GM23248 (cell line): Measurements from ENCODE around the gene CD300LD. TPM values are rescaled to one million over a fixed set of nuclear protein-coding genes. Genes with fewer than 3 reads are reported as not detected.

Experiments used
- DNase-seq: peaks from one replicate; pipeline ENCODE4 v3.0.0-alpha.2; 2015
- H2AFZ ChIP-seq: fragments of 200-600 bp; sonication (generic); 2 replicates; pipeline ENCODE4 v1.6.1; 2016; ENCODE audit warnings: antibody characterized with exemption
- H3F3A ChIP-seq: fragments of 200-600 bp; sonication (generic); 2 replicates; pipeline ENCODE4 v1.6.1; 2016; ENCODE audit warnings: mild to moderate bottlenecking, antibody characterized with exemption, mixed run types; ENCODE audit not compliant: insufficient read depth
- H3K27ac ChIP-seq: fragments of 200-600 bp; sonication (generic); 2 replicates; pipeline ENCODE4 v1.5.1; 2016; ENCODE audit warnings: mild to moderate bottlenecking
- H3K27me3 ChIP-seq: fragments of 200-600 bp; sonication (generic); replicated peaks from 2 replicates; pipeline ENCODE4 v1.6.1; 2016; ENCODE audit warnings: mild to moderate bottlenecking; ENCODE audit not compliant: insufficient read depth
- H3K36me3 ChIP-seq: fragments of 200-600 bp; sonication (generic); 2 replicates; pipeline ENCODE4 v1.6.1; 2016; ENCODE audit warnings: low read depth, mild to moderate bottlenecking
- H3K4me1 ChIP-seq: fragments of 200-600 bp; sonication (generic); 2 replicates; pipeline ENCODE4 v1.6.1; 2016; ENCODE audit warnings: mild to moderate bottlenecking; ENCODE audit not compliant: insufficient read depth
- H3K4me2 ChIP-seq: fragments of 200-600 bp; sonication (generic); one replicate; pipeline ENCODE4 v1.6.1; 2016; ENCODE audit warnings: mild to moderate bottlenecking; ENCODE audit not compliant: unreplicated experiment
- H3K4me3 ChIP-seq: fragments of 200-600 bp; sonication (generic); 2 replicates; pipeline ENCODE4 v1.5.1; 2016; ENCODE audit warnings: mild to moderate bottlenecking
- H3K79me2 ChIP-seq: fragments of 200-600 bp; sonication (generic); 2 replicates; pipeline ENCODE4 v1.6.1; 2016; ENCODE audit warnings: mild to moderate bottlenecking; ENCODE audit not compliant: insufficient read depth
- H3K9ac ChIP-seq: fragments of 200-600 bp; sonication (generic); 2 replicates; pipeline ENCODE4 v1.6.1; 2016; ENCODE audit warnings: mild to moderate bottlenecking
- H3K9me2 ChIP-seq: fragments of 200-600 bp; sonication (generic); 2 replicates; pipeline ENCODE4 v1.6.1; 2016; ENCODE audit warnings: mixed run types, mild to moderate bottlenecking, moderate library complexity; ENCODE audit not compliant: insufficient read depth
- H3K9me3 ChIP-seq: fragments of 200-600 bp; sonication (generic); one replicate; pipeline ENCODE4 v1.6.1; 2017; ENCODE audit warnings: low read depth
- H4K20me1 ChIP-seq: fragments of 200-600 bp; sonication (generic); 2 replicates; pipeline ENCODE4 v1.6.0; 2016; ENCODE audit not compliant: insufficient read depth
- EZH2 ChIP-seq: fragments of 200-600 bp; sonication (generic); IDR thresholded peaks from 2 replicates; pipeline ENCODE4 v1.6.1; 2018; ENCODE audit warnings: antibody characterized with exemption, mild to moderate bottlenecking; ENCODE audit not compliant: insufficient read depth, poor library complexity, severe bottlenecking
- EZH2phosphoT487 ChIP-seq: fragments of 200-600 bp; sonication (generic); IDR thresholded peaks from 2 replicates; pipeline ENCODE4 v1.6.1; 2018; ENCODE audit warnings: antibody characterized with exemption, moderate library complexity, mild to moderate bottlenecking, low read depth; ENCODE audit not compliant: insufficient read depth
- WGBS, 2 experiments: methylation state at CpG; one replicate each; pipeline ENCODE4 v1.1.6; 2015 to 2017; ENCODE audit warnings: low lambda C conversion rate in 2 of 2, low coverage in 1 of 2; ENCODE audit errors: missing lambda C conversion rate in 2 of 2; 5-methylcytosine and 5-hydroxymethylcytosine counted together
- in situ Hi-C: fragments of 300-500 bp; cut with MboI; formaldehyde crosslinking; loops from 2 replicates; pipeline ENCODE4 v1.15.0; 2020
- polyA plus RNA-seq: library from polyadenylated mRNA; unstranded; fragments of >200 nt; fragmentation: Nextera tagmentation; extraction: Ambion mirVana; gene quantifications from 2 replicates; pipeline ENCODE4 v1.2.1, GENCODE V29; 2016
- total RNA-seq: library from RNA; depleted of rRNA; stranded (reverse); fragments of >200 nt; shearing (Covaris generic); gene quantifications from 2 replicates; pipeline ENCODE4 v1.2.3, GENCODE V29; 2014

CD300LD gene
- total and polyA plus RNA-seq, 2 experiments from 2014 or later = not detected

- H2AFZ ChIP-seq = no peak overlapping the region
- in situ Hi-C loops = no loop called here
- no peak overlapping the region for H3K4me2 ChIP-seq
- no peaks in the 10 kb centered on the region for H3K36me3 ChIP-seq
- no peaks in the 10 kb centered on the region for H3K9me2 ChIP-seq
- H3K27me3 ChIP-seq = peaks cover 9% of the 10 kb centered on the region; the same call in 1 of the 2 replicates
- H4K20me1 ChIP-seq = no peaks in the 10 kb centered on the region
- DNase-seq = no peak
- no peaks in the 10 kb centered on the region for H3K9me3 ChIP-seq
- H3F3A ChIP-seq = no peaks in the 10 kb centered on the region
- no peak overlapping the region for H3K4me3 ChIP-seq
- no peak overlapping the region for H3K9ac ChIP-seq
- no peaks in the 10 kb centered on the region for H3K79me2 ChIP-seq
- WGBS, 2 experiments = 63 to 74% methylated on average over 3 to 5 of the region's 5 CpGs
- no peaks in the 10 kb centered on the region for H3K4me1 ChIP-seq
- no peak overlapping the region for H3K27ac ChIP-seq
- TF ChIP-seq EZH2phosphoT487 (no peak), EZH2 (no peak)
Observed at GRCh38 chr17:74542166-74542565, 49.9 kb downstream of the CD300LD start.

- Histone ChIP-seq H3K27ac (no peak overlapping the region), H3K9me3 (no peaks in the 10 kb centered on the region), H3K4me3 (no peak overlapping the region), H3K27me3 (peaks cover 16% of the 10 kb centered on the region; the same call in 1 of the 2 replicates), H3K36me3 (no peaks in the 10 kb centered on the region), H3K4me1 (no peaks in the 10 kb centered on the region), H3K9me2 (no peaks in the 10 kb centered on the region), H2AFZ (no peak overlapping the region), H3K79me2 (no peaks in the 10 kb centered on the region), H3F3A (no peaks in the 10 kb centered on the region), H4K20me1 (no peaks in the 10 kb centered on the region), H3K9ac (no peak overlapping the region), H3K4me2 (no peak overlapping the region)
- WGBS, 2 experiments = 56 to 57% methylated on average over 23 of the region's 23 CpGs
- DNase-seq = no peak
- in situ Hi-C loops = no loop called here
- TF ChIP-seq EZH2phosphoT487 (no peak), EZH2 (no peak)
Observed at GRCh38 chr17:74541176-74542111, 50.6 kb downstream of the CD300LD start.

GRCh38 chr17:74539281-74539820, 52.7 kb downstream of the CD300LD start:
- H3K9ac ChIP-seq = no peak overlapping the region
- no peaks in the 10 kb centered on the region for H3F3A ChIP-seq
- no peaks in the 10 kb centered on the region for H4K20me1 ChIP-seq
- no peak for DNase-seq
- TF ChIP-seq EZH2 = no peak
- TF ChIP-seq EZH2phosphoT487 = no peak
- no peaks in the 10 kb centered on the region for H3K9me2 ChIP-seq
- H3K36me3 ChIP-seq = no peaks in the 10 kb centered on the region
- no peaks in the 10 kb centered on the region for H3K4me1 ChIP-seq
- H3K4me3 ChIP-seq = no peak overlapping the region
- no peak overlapping the region for H3K4me2 ChIP-seq
- H3K9me3 ChIP-seq = no peaks in the 10 kb centered on the region
- 36 to 39% methylated on average over 10 of the region's 10 CpGs for WGBS, 2 experiments
- in situ Hi-C loops = no loop called here
- H3K27ac ChIP-seq = no peak overlapping the region
- no peak overlapping the region for H2AFZ ChIP-seq
- peaks cover 23% of the 10 kb centered on the region; the same call in 1 of the 2 replicates for H3K27me3 ChIP-seq
- no peaks in the 10 kb centered on the region for H3K79me2 ChIP-seq

- Histone ChIP-seq H3F3A (no peaks in the 10 kb centered on the region), H3K79me2 (no peaks in the 10 kb centered on the region), H2AFZ (no peak overlapping the region), H3K4me3 (no peak overlapping the region), H3K9ac (no peak overlapping the region), H4K20me1 (no peaks in the 10 kb centered on the region), H3K27me3 (peaks cover 26% of the 10 kb centered on the region; the same call in 1 of the 2 replicates), H3K36me3 (no peaks in the 10 kb centered on the region), H3K9me2 (no peaks in the 10 kb centered on the region), H3K27ac (no peak overlapping the region), H3K4me1 (no peaks in the 10 kb centered on the region), H3K9me3 (no peaks in the 10 kb centered on the region), H3K4me2 (no peak overlapping the region)
- no peak for DNase-seq
- TF ChIP-seq EZH2phosphoT487 = no peak
- TF ChIP-seq EZH2 = no peak
- in situ Hi-C loops = no loop called here
- 36 to 56% methylated on average over 3 of the region's 3 CpGs for whole genome bisulfite sequencing, 2 experiments
Observed at GRCh38 chr17:74536890-74537289, 55.2 kb downstream of the CD300LD start.
